NOMO-1 treated with DMSO at 0.1 percent for 48 hours (cell line): Measurements from ENCODE around the gene SH3PXD2A.
"Not testable (repeated sequence)": the region's sequence is repeated elsewhere in the genome, so short reads cannot be mapped to it uniquely, and the experiment has no call there.

Experiments
- DNase-seq: peaks from one replicate; lab custom pipeline; 2025; ENCODE audit not compliant: unreplicated experiment; lab: John Stamatoyannopoulos, UW

Gene SH3PXD2A

DNA sequence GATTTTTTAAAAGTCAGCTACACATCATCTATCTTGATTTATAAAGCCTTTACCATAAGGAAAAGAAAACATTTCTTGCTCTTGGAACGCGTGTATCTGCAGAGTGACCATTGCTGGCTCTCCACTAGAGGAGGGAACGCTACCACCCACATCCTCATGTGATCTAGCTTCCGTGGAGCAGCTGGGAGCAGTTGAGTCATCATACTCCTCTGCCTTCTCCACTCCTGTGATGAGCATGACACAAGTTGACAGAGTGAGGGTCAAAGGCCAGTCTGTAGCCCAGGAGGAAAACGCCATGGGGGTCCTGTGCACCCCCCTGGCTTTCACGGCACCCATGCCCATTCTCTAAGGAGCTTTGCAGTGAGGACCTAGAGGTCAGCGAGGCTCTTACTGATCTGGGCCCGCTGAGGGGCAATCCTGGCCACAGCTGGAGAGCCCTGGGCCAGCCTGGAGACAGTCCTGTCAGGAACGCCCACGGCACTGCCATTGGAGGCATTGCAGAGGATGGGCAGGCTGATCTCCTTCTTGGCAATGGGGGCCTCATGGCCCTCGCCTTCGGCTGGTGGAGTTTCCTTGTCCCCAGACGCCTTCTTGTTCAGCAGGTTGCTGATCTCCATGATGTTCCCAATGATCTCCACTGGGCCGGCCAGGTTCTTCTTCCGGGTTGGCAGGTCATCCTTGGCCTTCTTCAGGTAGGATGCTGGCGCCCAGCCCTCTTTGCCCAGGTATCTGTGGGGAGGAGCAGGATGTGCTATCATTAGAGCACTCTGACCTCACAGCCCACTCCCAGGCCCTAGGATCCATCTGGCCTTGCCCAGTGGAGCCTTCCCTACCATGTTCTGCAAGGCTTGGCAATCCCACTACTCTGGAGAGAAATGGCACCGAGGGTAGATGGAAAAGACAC is 242.7 kb downstream of the SH3PXD2A start:
- DNase-seq = no peak

GRCh38 chr10:103610921-103611511 is 244.4 kb downstream of the SH3PXD2A start:
- no peak for DNase-seq

DNA sequence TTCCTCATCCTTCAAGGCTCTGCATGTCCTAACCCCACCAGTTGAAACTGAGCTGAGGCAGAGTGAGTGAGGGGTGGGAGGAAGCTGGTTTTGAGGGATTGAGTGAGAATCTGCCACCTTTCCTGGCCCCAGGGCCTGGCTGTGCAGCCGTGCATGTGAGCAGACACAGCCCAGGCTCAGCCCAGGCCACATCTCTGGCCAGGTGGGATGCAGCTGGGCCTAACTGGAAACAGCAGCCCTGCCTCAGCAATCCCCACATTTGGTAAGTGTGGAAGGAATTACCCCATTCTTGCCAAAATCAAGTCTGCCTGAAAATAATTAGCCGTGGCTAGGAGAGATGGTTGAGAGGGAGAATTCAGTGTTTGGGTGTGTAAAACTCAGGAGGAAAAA is 245.3 kb downstream of the SH3PXD2A start:
- DNase-seq = no peak

DNA sequence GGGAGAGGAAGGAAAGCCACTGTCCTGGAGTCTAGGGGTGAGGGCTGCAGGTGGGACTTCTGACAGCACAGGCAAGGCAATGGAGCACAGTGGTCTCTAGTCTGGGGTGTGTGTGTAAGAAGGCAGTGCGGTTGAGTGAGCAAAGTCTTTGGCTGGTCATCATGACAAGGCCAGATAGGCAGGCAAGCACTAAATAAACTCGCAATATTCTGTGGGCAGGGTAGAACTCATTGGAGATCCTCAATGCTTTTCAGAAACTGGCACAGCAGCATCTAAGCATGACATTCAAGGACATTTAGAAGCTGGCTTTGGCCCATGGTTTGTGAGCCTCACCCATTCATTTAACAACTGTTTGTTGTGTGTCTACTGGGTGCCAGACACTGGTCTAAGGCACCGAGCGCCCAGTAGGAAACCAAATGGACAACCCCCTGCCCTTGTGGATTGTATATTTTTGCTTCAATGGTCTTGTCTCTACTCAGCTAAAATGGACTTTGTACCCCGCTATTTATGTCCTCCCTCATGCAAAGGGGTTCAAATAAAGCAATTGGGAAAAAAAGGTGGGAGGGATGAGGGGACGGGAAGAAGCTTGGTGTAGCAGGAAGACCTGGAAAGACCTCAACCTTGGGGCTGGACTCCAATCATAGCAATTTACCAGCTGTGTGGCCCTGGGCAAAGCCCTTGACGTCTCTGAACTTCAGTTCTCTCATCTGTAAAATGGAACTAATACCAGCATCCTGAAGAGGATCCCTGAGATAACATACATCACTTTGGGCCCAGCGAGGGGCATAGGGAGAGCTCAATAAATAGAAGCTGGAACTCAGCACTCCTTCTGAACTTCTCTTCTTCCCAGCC is 245.9 kb downstream of the SH3PXD2A start:
- DNase-seq = no peak

- not testable (repeated sequence) for DNase-seq
These were observed 247.3 kb downstream of the SH3PXD2A start for GRCh38 chr10:103608056-103608455.

- not testable (repeated sequence) for DNase-seq
These were observed 248.3 kb downstream of the SH3PXD2A start for GRCh38 chr10:103607051-103607450.

- DNase-seq = not testable (repeated sequence)
These were observed 249.3 kb downstream of the SH3PXD2A start for GRCh38 chr10:103606097-103606438.

- peak; percentile 7 for DNase-seq
These were observed 249.8 kb downstream of the SH3PXD2A start for GRCh38 chr10:103605359-103606096.

DNA sequence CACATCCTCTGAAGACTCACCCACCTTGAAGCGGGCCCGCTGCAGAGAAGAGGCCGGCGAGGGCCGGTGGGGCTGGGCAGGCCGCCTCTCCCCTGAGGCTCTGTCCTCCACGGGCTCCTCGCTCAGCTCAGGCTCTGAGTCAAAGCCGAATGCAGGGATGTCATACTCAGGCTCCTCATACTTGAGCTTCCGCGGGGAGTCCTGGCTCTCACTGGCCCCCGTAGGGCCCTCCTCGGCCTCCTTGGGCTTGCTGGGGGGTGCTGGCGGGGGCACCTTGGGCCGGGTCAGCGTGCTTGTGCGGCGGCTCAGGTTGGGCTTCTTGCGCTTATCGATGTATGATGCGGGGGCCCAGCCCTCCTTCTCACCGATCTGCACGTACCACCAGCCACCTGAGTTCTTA is 252.0 kb downstream of the SH3PXD2A start:
- no peak for DNase-seq

- DNase-seq = no peak
These were observed 252.6 kb downstream of the SH3PXD2A start for GRCh38 chr10:103602852-103603155.

DNA sequence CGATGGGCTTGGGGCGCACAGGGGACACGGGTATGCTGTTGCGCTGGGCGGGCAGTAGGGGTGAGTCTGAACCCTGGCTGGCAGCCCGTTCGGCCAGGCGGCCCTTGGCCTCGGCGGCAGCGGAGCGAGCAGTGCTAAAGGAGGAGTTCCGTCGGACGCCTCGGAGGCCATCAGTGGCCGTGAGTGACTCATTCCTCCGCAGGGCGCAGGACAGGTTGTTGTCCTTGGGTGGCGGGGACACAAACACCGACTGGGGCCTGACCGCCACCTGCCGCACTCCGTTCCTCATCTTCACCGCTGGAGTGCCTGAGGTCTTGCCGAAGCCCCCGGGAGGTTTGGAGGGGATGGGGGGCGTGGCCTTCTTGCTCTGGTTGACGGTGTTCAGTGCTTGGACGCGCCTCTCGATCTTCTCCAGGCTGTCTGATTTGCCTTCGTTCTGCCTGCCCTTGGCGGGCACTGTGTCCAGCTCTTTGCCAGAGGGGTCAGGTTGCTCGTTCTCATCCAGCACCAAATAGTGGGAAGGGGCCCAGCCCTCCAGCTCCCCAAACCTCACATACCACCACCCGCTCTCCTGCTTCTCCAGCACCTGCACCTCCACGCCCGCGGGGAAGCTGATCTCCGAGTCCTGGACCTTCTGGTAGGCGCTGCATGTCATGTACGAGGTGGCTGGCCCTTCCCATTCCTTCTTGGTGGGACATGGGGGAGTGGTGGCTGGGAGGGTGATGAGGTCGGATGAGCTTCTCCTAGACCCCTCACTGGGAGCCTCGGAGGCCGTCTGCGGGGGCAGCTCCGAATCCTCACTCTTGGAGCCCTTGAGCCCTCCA is 253.1 kb downstream of the SH3PXD2A start:
- no peak for DNase-seq

DNA sequence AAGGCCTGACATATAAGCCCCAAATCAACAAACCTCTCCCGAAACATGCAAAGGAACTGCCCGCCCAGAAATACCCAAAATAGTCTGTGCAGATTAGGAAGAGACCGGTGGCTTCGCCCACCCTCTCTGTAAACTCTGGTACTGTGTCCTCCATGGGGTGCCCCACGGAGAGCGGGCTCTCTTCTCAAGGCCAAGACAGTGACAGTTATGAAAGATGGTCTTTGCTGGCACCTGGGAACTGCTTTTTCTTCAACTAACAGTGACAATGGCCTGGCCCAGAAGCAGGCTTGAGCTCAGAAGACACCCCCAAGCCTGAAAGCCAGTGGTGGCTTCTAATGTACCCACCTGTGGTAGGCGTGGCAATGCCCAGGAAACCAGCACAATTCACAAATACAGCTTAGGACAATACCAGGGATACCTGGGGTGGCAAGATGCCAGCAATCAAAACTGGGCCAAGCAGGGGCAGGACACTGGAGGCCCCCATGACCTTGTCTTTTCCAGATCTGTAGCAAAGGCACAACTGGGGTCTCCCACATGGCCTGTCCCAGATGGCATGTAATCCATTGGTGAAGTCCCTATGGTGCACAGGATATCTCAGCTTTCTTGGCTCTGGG is 254.3 kb downstream of the SH3PXD2A start:
- no peak for DNase-seq

- no peak for DNase-seq
These were observed 255.1 kb downstream of the SH3PXD2A start for GRCh38 chr10:103600325-103600724.

GRCh38 chr10:103599907-103600306 is 255.5 kb downstream of the SH3PXD2A start:
- DNase-seq = no peak

- DNase-seq = no peak
These were observed 256.2 kb downstream of the SH3PXD2A start for GRCh38 chr10:103599211-103599610.

DNA sequence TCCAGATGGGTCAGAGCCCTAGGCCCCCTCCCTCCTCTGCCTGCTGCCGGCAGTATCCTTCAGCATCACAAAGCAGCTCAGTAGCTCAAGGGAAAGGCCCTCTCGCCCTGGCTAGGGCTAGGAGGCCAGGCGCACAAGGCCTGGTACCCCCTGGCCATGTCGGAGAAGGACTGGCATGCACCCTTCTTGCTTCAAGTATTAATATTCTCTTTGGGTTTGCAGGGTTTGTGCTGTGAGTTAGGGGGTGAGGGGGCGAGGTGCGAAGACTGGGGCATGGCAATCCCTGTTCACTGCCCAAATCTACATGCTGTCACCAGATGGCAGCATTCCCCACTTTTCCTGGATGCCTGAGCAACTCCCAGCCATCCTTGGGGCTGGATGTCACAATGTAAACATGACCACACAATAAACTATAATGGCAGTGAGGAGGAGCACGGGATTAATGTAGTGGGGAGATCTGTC is 256.7 kb downstream of the SH3PXD2A start:
- DNase-seq = no peak

- DNase-seq = no peak
These were observed 258.4 kb downstream of the SH3PXD2A start for GRCh38 chr10:103597003-103597402.

GRCh38 chr10:103595933-103596726 is 259.2 kb downstream of the SH3PXD2A start:
- DNase-seq = no peak

DNA sequence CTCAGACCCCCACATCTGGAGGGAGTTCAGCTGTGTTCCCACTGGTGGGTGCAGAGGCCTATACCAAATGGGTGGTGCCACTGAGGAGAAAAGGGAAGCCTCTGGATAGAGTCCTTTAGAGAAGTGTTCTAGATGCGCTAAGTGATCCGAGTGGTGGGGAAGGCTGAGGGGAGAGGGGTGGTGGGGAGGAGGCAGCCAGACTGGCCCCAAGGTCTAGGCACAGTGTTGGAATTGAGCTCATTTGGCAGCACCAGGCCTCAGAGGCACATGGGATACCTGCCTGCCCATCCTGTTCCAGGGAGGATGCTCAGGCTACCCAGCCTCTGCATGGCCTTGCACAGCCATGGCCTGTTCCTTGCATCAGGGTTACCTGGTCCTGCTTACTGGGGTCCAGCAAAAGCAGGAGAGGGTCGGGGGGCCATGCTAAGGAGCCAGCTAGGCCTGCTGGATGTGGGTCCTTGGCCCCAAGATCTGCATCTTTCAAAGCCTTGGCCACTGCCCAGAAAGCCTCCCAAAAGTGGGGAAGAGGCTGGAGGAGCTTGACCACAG is 262.3 kb downstream of the SH3PXD2A start:
- DNase-seq = no peak
